HG02610 (cell line): Measurements from ENCODE around the gene ETAA1.

Experiments used
- ATAC-seq: cut with Tn5 transposase; IDR thresholded peaks from one replicate; pipeline ENCODE4 v1.9.1; 2021; ENCODE audit warnings: mild to moderate bottlenecking, moderate library complexity; ENCODE audit not compliant: unreplicated experiment

Gene ETAA1

DNA sequence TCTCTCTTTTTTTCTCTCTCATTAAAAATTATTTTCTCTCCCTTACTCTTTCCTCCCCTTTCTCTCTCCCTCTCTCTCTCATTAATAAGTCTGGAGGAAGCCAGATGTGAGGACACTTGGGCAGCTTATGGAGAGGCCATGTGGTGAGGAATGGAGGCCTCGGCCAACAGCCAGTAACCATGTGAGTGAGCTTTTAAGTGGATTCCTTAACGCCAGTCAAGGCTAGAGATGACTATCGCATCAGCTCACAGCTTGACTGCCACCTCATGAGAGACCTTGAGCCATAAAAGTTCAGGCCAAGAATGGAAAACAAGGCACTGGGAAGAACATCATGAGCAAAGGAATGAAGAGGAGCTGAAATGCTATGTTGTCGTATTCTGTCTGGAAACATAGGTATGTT is 39.1 kb downstream of the ETAA1 start:
- no peak for ATAC-seq

DNA sequence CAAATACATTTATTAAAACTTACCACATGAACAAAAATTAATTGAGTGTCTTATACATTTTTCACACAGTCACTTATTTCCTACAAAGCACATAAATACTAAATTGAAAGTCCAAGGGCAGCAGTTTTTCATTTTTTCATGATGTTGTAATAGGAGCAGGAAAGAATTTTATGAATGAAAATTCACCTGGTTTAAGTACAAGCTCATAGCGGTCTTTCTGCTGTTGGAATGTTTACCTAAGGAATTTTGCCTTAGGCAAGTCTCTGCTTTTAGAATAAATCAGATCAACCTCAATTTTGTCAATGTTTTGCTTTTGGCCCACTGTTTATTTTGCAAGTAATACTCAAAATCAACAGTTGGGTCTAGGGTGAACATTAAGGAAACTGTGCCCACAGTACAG is 40.0 kb downstream of the ETAA1 start:
- ATAC-seq, result no peak

DNA sequence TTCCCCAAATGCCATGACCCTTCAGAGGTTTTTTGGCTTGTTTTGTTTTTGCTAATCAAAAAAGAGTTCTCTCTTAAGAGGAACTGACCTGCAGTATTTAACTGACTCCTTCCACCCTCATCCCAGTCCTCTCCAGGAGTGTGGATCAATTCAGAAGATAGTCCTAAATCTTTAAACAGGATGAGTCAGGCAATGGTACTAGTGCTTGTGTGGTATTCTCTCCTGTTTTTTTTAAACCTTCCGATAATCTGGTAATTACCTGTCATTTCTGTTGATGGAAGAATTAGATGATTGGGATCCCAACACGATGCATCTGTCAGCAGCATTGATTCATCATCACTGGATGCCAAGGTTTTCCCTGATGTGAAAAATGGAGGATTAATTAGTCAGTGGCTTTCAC is 41.2 kb downstream of the ETAA1 start:
- ATAC-seq, result no peak

DNA sequence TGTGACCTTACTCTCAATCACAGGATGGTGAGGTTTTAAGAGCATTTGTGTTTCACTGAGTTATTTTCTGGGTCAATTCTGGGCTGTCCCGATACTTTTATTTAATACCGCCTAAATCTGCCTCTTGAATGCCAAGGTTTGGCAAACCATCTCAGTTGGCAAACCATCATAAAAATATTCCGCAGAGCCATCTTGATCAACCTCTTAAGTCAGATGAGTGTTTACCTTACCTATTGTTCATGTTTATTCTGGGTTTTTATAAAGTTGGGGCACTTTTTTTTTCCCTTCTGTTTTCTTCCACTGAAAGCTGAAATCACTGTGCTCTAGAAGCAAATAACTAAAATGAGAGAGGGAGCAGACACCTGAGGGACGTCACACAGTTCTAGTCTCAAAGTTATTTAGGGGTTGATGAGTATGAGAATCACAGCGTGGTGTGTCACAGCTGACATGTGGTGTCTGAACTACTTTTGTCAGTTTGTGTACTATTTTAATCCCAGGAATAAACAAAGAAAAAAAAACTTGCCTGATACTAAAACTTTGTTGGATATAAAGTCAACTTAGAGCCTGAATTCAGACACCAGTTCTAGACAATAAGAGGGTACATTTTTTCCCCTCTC is 48.6 kb downstream of the ETAA1 start:
- ATAC-seq, result no peak

DNA sequence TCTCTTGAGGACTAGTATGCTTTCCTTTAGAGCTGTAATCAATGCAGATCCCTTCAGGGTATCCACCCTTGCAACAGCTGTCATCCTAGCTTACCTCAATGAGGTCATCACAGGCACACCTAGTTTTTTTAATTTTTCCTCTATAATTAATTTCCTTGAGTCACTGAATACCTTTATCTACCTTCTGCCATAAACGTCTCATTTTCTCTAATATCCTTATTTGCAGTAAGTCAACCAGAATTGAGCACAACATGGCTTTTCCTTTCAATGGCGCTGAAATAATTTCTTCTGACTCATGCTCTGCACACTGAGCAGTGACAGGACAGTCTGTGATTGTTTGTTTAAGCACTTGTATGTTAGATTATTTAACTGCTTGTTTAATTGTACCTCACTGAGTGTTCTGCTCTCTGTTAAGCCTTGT is 49.4 kb downstream of the ETAA1 start:
- ATAC-seq, result no peak

DNA sequence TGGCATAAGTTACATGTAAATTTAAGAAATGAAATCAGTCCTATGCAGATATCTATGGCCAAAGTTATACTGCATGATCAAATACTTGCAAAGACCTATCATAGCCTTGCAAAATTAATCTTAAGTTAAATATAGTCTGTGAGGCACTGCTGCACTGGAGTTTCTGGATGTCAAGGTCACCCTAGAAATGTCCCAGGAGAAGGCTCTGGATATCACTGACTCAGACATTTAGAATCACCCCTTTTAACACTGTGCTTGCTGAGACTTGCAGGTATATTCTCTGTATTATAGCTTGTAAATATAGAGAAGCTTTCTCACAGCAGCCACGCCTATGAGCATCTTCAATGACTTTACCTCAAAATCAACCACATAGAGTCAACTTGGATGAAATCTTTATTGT is 51.5 kb downstream of the ETAA1 start:
- no peak for ATAC-seq

DNA sequence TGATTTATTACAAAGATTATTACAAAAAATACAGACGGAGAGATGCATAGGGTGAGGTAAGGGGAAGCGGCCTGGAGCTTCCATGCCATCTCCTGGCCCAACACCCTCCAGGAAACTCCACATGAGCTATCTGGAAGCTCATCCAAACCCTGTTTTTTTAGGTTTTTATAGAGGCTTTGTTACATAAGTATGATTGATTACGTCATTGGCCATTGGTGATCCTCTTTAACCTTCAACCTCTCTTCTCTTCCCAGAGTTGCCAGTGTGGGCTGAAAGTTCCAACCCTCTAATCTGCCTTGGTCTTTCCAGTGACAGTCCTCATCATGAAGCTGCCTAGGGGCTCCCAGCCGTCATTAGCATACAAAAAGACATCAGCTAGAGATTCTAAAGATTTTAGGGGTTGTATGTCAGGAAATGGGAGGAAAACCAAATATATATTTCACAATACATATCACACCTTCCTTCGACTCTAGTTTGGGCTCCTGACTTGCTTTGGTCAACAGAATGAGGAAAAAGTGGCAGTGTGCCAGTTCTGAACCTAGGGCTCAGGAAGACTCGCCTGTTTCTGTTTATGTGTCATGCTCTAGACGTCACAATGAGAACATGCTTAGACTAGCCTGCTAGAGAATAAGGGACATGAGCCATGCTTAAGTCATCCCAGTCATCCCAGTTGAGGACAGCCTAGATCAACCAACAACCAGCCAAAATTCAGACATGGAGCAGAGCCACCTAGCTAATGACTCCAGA is 54.1 kb downstream of the ETAA1 start:
- ATAC-seq, result no peak

DNA sequence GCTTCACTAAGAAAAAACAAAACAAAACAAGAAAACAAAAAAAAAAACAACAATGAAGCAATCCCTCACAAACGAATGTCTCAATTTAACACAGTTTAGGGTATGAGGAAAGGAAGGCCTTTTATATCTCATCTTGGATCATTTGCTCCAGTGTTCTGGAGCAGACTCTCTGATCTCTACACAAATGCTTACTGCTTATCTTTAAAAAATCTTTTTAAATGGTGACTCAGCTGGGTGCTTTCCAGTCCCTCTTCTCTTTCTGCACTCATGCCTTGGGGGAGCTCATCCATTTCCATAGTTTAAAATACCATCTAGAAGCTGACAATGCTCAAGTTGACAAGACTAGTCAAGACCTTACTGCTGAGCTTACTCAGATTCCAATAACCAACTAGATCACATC is 56.2 kb downstream of the ETAA1 start:
- ATAC-seq, result no peak

DNA sequence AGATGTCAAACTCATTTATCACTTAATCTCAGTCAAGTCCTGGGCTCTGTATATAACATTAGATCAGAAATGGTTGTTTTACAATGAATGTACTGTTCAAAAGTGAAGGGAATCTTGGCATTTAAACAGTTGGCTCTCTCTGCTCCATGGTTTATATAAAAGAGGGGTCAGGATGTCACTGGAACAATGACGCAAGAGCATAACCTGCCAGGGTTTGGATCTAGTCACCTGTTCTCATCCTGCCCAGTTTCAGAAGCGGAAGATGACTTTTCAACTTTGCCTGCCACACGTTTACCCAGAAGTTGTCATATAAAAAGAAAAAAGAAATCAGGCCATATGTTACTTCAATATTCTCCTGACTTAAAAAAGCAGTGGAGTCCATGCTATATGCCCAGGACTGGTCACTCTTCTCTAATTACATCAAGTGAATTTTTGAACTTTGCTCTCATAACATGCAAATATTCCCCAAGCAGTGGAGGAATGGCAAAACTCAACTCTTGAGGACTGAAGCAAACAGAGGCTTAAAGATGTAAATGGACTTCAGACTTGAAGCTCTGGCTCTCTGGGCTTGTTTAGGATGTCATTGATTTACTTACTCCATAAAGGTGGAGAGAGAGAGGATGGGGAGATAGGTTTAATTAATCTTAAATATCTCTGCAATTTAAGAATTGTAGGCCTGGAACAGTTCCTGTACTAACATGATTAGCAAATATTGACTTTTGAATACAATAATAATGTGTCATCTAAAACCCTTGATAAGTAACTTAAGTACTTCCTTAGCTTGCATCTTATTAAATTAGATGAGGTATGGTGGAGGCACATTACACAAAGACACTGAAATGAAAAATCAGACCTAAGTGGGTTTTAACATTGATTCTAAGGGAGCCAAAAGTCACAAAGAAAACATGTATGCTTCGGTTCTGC is 58.3 kb downstream of the ETAA1 start:
- ATAC-seq, result no peak

DNA sequence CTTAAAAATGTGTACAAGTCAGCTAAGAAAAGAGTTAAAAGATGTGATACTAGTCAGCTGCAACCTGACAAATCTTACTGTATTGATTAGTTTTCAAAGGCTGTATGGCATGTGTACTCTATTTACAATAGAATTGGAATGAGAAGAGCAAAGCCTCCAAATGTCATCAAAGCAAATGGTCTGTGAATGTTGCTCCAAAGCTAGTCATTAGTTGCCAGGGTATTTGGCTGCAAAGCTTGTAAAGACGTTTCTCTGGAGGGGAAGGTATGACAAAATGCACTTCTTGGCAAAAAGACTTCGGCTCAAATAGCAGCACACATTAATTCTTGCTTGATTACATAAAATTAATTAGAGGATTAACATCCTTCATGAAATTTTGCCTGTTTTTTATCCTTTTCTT is 59.3 kb downstream of the ETAA1 start:
- ATAC-seq, result no peak

DNA sequence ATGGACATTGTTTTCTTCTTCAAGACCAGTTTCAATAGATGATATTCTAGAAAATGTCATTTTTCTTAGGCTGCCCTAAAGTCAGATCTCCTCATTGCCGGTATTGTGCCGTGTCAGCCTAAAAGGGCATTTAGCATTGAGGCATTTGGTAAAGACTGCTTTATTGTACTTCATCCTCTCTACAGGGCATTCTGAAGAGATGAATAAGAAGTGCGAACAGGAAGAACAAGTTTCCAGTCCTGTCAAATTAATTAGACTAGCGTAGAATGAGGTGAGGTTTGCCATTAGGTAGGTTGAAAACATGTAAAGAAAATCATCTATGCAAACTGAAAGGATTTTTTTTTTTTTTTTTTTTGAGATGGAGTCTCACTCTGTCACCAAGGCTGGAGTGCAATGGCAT is 60.6 kb downstream of the ETAA1 start:
- no peak for ATAC-seq

DNA sequence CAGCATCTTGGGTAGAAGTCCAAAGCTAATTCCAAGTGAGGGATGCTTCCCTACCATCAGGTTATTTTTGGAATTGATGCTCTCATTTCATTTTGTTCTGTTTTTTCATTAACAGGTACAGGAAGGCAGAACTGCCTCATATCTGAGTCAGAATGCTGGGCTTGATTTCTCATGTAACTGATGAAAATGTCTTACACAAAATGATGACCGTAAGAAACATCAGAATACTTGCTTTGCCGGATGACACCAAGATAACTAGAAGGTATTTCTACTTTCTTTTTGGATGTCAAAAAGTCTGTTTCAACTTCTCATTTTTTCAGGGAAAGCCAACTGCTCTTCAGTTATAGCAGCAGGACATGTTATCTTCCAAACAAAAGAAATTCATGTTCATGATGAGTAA is 62.6 kb downstream of the ETAA1 start:
- ATAC-seq, result no peak
